Retina (tissue), 1 donor: ENCODE results near the gene DMD.
"Not testable (repeated sequence)": the region's sequence is repeated elsewhere in the genome, so short reads cannot be mapped to it uniquely, and the experiment has no call there.

Experiments used
- DNase-seq: peaks from one replicate; pipeline ENCODE4 v3.0.0-alpha.2; 2016

Gene DMD

GRCh38 chrX:32451954-32452695, 759.2 kb downstream of the DMD start:
- no peak for DNase-seq

- DNase-seq: no peak
Measured at GRCh38 chrX:32448945-32449344, 762.4 kb downstream of the DMD start.

GRCh38 chrX:32448320-32448719, 763.0 kb downstream of the DMD start:
- DNase-seq: no peak

GRCh38 chrX:32447640-32448039, 763.7 kb downstream of the DMD start:
- DNase-seq: no peak

- DNase-seq: no peak
Measured at GRCh38 chrX:32443841-32444240, 767.5 kb downstream of the DMD start.

GRCh38 chrX:32421266-32421665, 790.1 kb downstream of the DMD start:
- no peak for DNase-seq

- DNase-seq: no peak
Measured at GRCh38 chrX:32408389-32408788, 803.0 kb downstream of the DMD start.

- DNase-seq: no peak
Measured at GRCh38 chrX:32397562-32398216, 813.7 kb downstream of the DMD start.

- no peak for DNase-seq
Measured at GRCh38 chrX:32395878-32396277, 815.5 kb downstream of the DMD start.

- DNase-seq: no peak
Measured at GRCh38 chrX:32392655-32393054, 818.7 kb downstream of the DMD start.

GRCh38 chrX:32370456-32371205, 840.7 kb downstream of the DMD start:
- DNase-seq: no peak

GRCh38 chrX:32293962-32294700, 917.2 kb downstream of the DMD start:
- no peak for DNase-seq

- DNase-seq: no peak
Measured at GRCh38 chrX:32289356-32289755, 922.0 kb downstream of the DMD start.

GRCh38 chrX:32281853-32282252, 929.5 kb downstream of the DMD start:
- no peak for DNase-seq

GRCh38 chrX:32280921-32281320, 930.4 kb downstream of the DMD start:
- DNase-seq: no peak

- DNase-seq: no peak
Measured at GRCh38 chrX:32280489-32280888, 930.9 kb downstream of the DMD start.

GRCh38 chrX:32276153-32276552, 935.2 kb downstream of the DMD start:
- DNase-seq: no peak

GRCh38 chrX:32269866-32270265, 941.5 kb downstream of the DMD start:
- no peak for DNase-seq

- no peak for DNase-seq
Measured at GRCh38 chrX:32268207-32268606, 943.1 kb downstream of the DMD start.

- DNase-seq: no peak
Measured at GRCh38 chrX:32267796-32268195, 943.6 kb downstream of the DMD start.

- DNase-seq: not testable (repeated sequence)
Measured at GRCh38 chrX:32246675-32247074, 964.7 kb downstream of the DMD start.

GRCh38 chrX:32195611-32196010, 1015.7 kb downstream of the DMD start:
- DNase-seq: no peak

- no peak for DNase-seq
Measured at GRCh38 chrX:32191316-32191715, 1020.0 kb downstream of the DMD start.
